HFF-Myc (cell line): ENCODE measurements around the gene SNED1.

Experiments used
- DNase-seq: peaks from one replicate; pipeline ENCODE4 v3.0.0-alpha.2; 2011; ENCODE audit warnings: low read depth; ENCODE audit errors: extremely low read depth
- H3K4me3 ChIP-seq: replicated peaks from 2 replicates; pipeline ENCODE4 v1.5.1; 2011; ENCODE audit warnings: low read depth, mild to moderate bottlenecking, control low read depth, low read length
- CTCF ChIP-seq: IDR thresholded peaks from 2 replicates; pipeline ENCODE4 v1.5.1; 2012; ENCODE audit warnings: mild to moderate bottlenecking, low read depth, low read length, control low read depth; ENCODE audit errors: missing control alignments

SNED1 gene

GRCh38 chr2:241114836-241115235 lies 116.4 kb downstream of the SNED1 start:
- H3K4me3 ChIP-seq, result no peak overlapping the region
- no peak for TF ChIP-seq CTCF
- no peak for DNase-seq

GRCh38 chr2:241115361-241115760 lies 116.9 kb downstream of the SNED1 start:
- TF ChIP-seq CTCF, result no peak
- DNase-seq, result no peak
- H3K4me3 ChIP-seq, result no peak overlapping the region

- H3K4me3 ChIP-seq, result no peak overlapping the region
- TF ChIP-seq CTCF, result no peak
- DNase-seq, result no peak
These were observed 118.5 kb downstream of the SNED1 start for GRCh38 chr2:241116606-241117560.

- no peak for DNase-seq
- no peak overlapping the region for H3K4me3 ChIP-seq
- no peak for TF ChIP-seq CTCF
These were observed 120.5 kb downstream of the SNED1 start for GRCh38 chr2:241118737-241119505.

- no peak overlapping the region for H3K4me3 ChIP-seq
- DNase-seq, result no peak
- TF ChIP-seq CTCF, result no peak
These were observed 122.0 kb downstream of the SNED1 start for GRCh38 chr2:241120440-241120839.

GRCh38 chr2:241121008-241121407 lies 122.6 kb downstream of the SNED1 start:
- DNase-seq, result no peak
- no peak for TF ChIP-seq CTCF

More at GRCh38 chr2:241121008-241121407, 122.6 kb downstream of the SNED1 start:
- H3K4me3 ChIP-seq, result no peak overlapping the region
